Amygdala (tissue), 56 donors: Measurements from ENCODE around the gene ERI3.
A peak's percentile ranks its signal among the peaks of the same experiment; 100 is the strongest.

Experiments used
- DNase-seq, 56 donors: peaks; one replicate each; lab custom pipeline; 2025; lab: John Stamatoyannopoulos, UW

The ERI3 gene

GRCh38 chr1:44353604-44354003, 1.5 kb downstream of the ERI3 start:
- DNase-seq, result no peak

- no peak for DNase-seq
Measured at GRCh38 chr1:44351289-44351688, 3.8 kb downstream of the ERI3 start.

DNA sequence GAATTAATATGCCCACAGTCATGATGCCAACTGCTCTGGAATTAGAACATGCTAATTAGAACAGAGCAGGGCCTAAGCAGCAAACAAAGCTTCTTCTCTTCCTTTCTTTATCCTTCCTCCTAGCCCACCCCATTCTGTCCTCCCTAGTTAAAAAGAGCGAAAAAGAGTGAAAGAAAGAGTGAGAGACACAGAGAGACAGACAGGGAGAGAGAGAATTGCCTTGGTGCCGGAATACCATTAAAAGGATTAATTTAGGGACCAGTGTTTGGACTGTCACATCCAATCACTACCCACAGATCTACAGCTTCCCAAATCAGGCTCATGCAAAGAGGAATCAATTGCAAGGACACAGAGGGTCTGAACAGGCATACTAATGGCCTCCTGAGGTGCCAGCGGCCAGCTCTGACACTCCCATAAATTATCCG, 7.0 kb downstream of the ERI3 start:
- peak in 2 of 56 donors; percentile 6 to 13 for DNase-seq

- no peak for DNase-seq
Measured at GRCh38 chr1:44347280-44347679, 7.8 kb downstream of the ERI3 start.

GRCh38 chr1:44346878-44347277, 8.2 kb downstream of the ERI3 start:
- no peak for DNase-seq

GRCh38 chr1:44346184-44346583, 8.9 kb downstream of the ERI3 start:
- DNase-seq, result peak in 22 of 56 donors; percentile 4 to 64 (median 24)

- DNase-seq, result no peak
Measured at GRCh38 chr1:44345187-44345775, 9.8 kb downstream of the ERI3 start.

- DNase-seq, result no peak
Measured at GRCh38 chr1:44339731-44340130, 15.3 kb downstream of the ERI3 start.

- DNase-seq, result no peak
Measured at GRCh38 chr1:44338136-44338535, 16.9 kb downstream of the ERI3 start.

DNA sequence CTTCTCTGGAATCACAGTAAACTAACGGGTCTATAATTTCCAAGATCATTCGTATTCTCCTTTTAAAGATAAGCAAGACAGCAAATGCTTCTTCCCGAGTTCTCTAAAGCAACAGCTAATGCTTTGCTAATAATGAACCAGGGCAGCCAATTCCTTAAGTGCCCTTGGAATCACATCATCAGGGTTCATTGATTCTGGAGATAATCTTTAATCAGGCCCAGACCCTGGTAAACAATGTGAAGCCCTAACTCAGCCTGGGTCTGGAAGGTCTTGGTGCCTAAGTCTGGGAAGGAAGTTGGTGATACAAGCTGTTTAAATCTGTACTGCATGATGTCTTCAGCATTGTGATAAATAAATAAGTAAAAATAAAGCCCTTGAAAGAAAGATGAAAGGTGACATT, 18.4 kb downstream of the ERI3 start:
- no peak for DNase-seq

DNA sequence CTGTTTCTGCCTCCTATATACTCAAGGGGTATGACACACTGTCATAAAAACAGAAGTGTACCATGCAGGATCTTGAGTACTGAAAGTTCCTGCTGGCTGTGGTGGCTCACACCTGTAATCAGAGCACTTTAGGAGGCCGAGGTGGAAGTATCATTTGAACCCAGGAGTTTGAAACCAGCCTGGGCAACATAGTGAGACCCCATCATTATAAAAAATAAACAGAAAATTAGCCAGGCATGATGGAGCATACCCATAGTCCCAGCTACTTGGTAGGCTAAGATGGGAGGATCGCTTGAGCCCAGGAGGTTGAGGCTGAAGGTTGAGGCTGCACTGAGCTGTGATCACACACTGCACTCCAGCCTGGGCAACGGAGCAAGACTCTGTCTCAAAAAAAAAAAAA, 20.1 kb downstream of the ERI3 start:
- DNase-seq, result no peak

DNA sequence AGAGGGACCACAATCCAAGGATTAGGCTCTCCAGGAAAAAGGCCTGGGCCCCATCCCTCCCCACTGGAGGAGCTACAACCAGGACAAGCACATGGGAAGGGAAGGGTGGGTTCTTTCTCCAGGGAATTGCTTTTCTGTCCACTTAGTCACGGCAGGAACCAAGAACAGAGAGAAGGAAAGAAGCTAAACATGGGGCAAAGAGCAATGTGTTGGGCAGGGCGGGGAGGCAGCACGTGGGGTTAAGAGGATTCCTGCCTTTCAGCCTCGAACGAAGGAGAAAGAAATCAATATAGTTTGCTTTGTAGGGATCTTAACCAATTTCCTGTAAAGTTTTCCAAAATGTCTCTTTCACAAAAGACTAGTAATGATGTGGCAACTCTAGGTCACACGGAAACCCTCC, 21.7 kb downstream of the ERI3 start:
- DNase-seq, result no peak

DNA sequence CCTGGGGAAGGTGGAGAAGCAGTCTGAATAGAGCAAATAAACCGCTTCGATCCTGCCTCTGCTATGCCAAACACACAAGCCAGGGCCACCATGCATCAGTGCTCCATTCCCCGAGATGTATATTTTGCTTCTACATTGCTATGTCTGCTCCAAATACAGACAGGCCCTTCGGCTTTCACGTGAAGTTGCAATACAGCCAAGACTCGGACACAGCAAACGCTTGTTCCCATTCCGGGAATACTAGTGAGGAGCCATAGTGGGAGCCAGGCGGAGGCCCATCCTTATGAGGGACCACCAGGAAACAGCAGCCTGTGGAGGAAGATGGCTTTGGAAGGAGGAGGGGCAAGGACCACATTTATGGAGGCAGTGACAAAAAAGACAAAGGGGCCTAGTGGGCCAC, 22.6 kb downstream of the ERI3 start:
- DNase-seq, result peak in 2 of 56 donors; percentile 6 to 16

- DNase-seq, result no peak
Measured at GRCh38 chr1:44330935-44331334, 24.1 kb downstream of the ERI3 start.

- no peak for DNase-seq
Measured at GRCh38 chr1:44328671-44329416, 26.2 kb downstream of the ERI3 start.

- peak in 13 of 56 donors; percentile 5 to 67 (median 24) for DNase-seq
Measured at GRCh38 chr1:44327679-44328491, 27.2 kb downstream of the ERI3 start.

GRCh38 chr1:44326821-44327465, 28.1 kb downstream of the ERI3 start:
- no peak for DNase-seq

- DNase-seq, result no peak
Measured at GRCh38 chr1:44326024-44326701, 28.9 kb downstream of the ERI3 start.

- no peak for DNase-seq
Measured at GRCh38 chr1:44323947-44324346, 31.1 kb downstream of the ERI3 start.

- DNase-seq, result no peak
Measured at GRCh38 chr1:44322367-44322766, 32.7 kb downstream of the ERI3 start.
